OCI-LY3 (cell line): ENCODE results near the gene BZW2.

Experiments used
- H2AFZ ChIP-seq: fragments of 200-600, 300-600 bp; shearing (Covaris generic); 2 replicates; pipeline ENCODE4 v1.6.0; 2014; ENCODE audit warnings: antibody characterized with exemption, low read depth, low read length
- H3K27ac ChIP-seq: fragments of 200-600, 300-600 bp; sonication (generic); 2 replicates; pipeline ENCODE4 v1.5.1; 2014; ENCODE audit warnings: mild to moderate bottlenecking, low read length, moderate library complexity, mixed read lengths
- H3K27me3 ChIP-seq: fragments of 200-600, 300-600 bp; sonication (generic); 2 replicates; pipeline ENCODE4 v1.6.1; 2014; ENCODE audit warnings: low read depth, low read length, mixed read lengths
- H3K36me3 ChIP-seq: fragments of 200-600, 300-600 bp; sonication (generic); replicated peaks from 2 replicates; pipeline ENCODE3; 2014; ENCODE audit warnings: low read depth, low read length, mixed read lengths
- H3K4me1 ChIP-seq: fragments of 300-600, 200-600 bp; sonication (generic); 2 replicates; pipeline ENCODE4 v1.6.1; 2014; ENCODE audit warnings: low read length, mixed read lengths
- H3K4me2 ChIP-seq: fragments of 200-600, 300-600 bp; sonication (generic); 2 replicates; pipeline ENCODE4 v1.6.1; 2014; ENCODE audit warnings: low read length, mixed read lengths
- H3K4me3 ChIP-seq: fragments of 300-600, 200-600 bp; sonication (generic); 2 replicates; pipeline ENCODE4 v1.5.1; 2014; ENCODE audit warnings: antibody characterized with exemption, mild to moderate bottlenecking, low read length, moderate library complexity
- H3K79me2 ChIP-seq: fragments of 300-600, 200-600 bp; shearing (Covaris generic); 2 replicates; pipeline ENCODE4 v1.6.1; 2014; ENCODE audit warnings: mild to moderate bottlenecking, low read length, mixed read lengths
- H3K9ac ChIP-seq: fragments of 300-600, 200-600 bp; shearing (Covaris generic); 2 replicates; pipeline ENCODE4 v1.6.0; 2014; ENCODE audit warnings: mild to moderate bottlenecking, low read length, moderate library complexity
- H3K9me3 ChIP-seq: fragments of 200-600, 300-600 bp; shearing (Covaris generic); 2 replicates; pipeline ENCODE4 v1.6.1; 2014; ENCODE audit warnings: low read length, mixed read lengths; ENCODE audit not compliant: insufficient read depth
- H4K20me1 ChIP-seq: fragments of 200-600, 300-600 bp; sonication (generic); 2 replicates; pipeline ENCODE4 v1.6.1; 2016; ENCODE audit warnings: low read length, mixed read lengths; ENCODE audit not compliant: insufficient read depth
- CTCF ChIP-seq: fragments of 200-600, 300-600 bp; sonication (generic); IDR thresholded peaks from 2 replicates; pipeline ENCODE4 v1.5.1; 2014; ENCODE audit warnings: antibody characterized with exemption, low read length, low read depth
- EZH2phosphoT487 ChIP-seq: fragments of 200-600 bp; shearing (Covaris generic); IDR thresholded peaks from 2 replicates; pipeline ENCODE4 v1.6.1; 2018; ENCODE audit warnings: antibody characterized with exemption, mixed run types, low read depth

Gene BZW2

GRCh38 chr7:16626388-16626787 is 19.6 kb upstream of the BZW2 start:
- no peaks in the 10 kb centered on the region for H4K20me1 ChIP-seq
- TF ChIP-seq CTCF: no peak
- no peak for TF ChIP-seq EZH2phosphoT487
- H3K4me1 ChIP-seq: no peaks in the 10 kb centered on the region
- H3K4me3 ChIP-seq: no peak overlapping the region
- H3K27ac ChIP-seq: no peak overlapping the region
- no peak overlapping the region for H3K4me2 ChIP-seq
- H3K9ac ChIP-seq: no peak overlapping the region
- H3K36me3 ChIP-seq: no peaks in the 10 kb centered on the region
- H2AFZ ChIP-seq: no peak overlapping the region
- H3K9me3 ChIP-seq: no peaks in the 10 kb centered on the region
- no peaks in the 10 kb centered on the region for H3K27me3 ChIP-seq
- H3K79me2 ChIP-seq: no peaks in the 10 kb centered on the region

- H3K36me3 ChIP-seq: no peaks in the 10 kb centered on the region
- no peaks in the 10 kb centered on the region for H4K20me1 ChIP-seq
- H3K27ac ChIP-seq: no peak overlapping the region
- H3K9me3 ChIP-seq: no peaks in the 10 kb centered on the region
- no peak overlapping the region for H3K4me2 ChIP-seq
- H3K79me2 ChIP-seq: no peaks in the 10 kb centered on the region
- H2AFZ ChIP-seq: no peak overlapping the region
- no peak overlapping the region for H3K9ac ChIP-seq
- no peak overlapping the region for H3K4me3 ChIP-seq
- H3K4me1 ChIP-seq: no peaks in the 10 kb centered on the region
- TF ChIP-seq EZH2phosphoT487: no peak
- TF ChIP-seq CTCF: no peak
- H3K27me3 ChIP-seq: no peaks in the 10 kb centered on the region
Observed at GRCh38 chr7:16627236-16627635, 18.7 kb upstream of the BZW2 start.

- H2AFZ ChIP-seq: no peak overlapping the region
- H3K4me1 ChIP-seq: no peaks in the 10 kb centered on the region
- H3K27ac ChIP-seq: no peak overlapping the region
- no peaks in the 10 kb centered on the region for H3K9me3 ChIP-seq
- no peak overlapping the region for H3K9ac ChIP-seq
- TF ChIP-seq CTCF (no peak), EZH2phosphoT487 (no peak)
- H3K79me2 ChIP-seq: no peaks in the 10 kb centered on the region
- H3K4me2 ChIP-seq: no peak overlapping the region
- no peaks in the 10 kb centered on the region for H4K20me1 ChIP-seq
- H3K36me3 ChIP-seq: no peaks in the 10 kb centered on the region
- H3K4me3 ChIP-seq: no peak overlapping the region
- no peaks in the 10 kb centered on the region for H3K27me3 ChIP-seq
Observed at GRCh38 chr7:16630654-16631053, 15.3 kb upstream of the BZW2 start.

GRCh38 chr7:16634271-16634738 is 11.7 kb upstream of the BZW2 start:
- H3K4me1 ChIP-seq: no peaks in the 10 kb centered on the region
- H3K79me2 ChIP-seq: no peaks in the 10 kb centered on the region
- no peak overlapping the region for H3K4me2 ChIP-seq
- H3K27ac ChIP-seq: no peak overlapping the region
- H3K9me3 ChIP-seq: no peaks in the 10 kb centered on the region
- no peaks in the 10 kb centered on the region for H3K27me3 ChIP-seq
- TF ChIP-seq CTCF (no peak), EZH2phosphoT487 (no peak)
- no peak overlapping the region for H3K4me3 ChIP-seq
- H2AFZ ChIP-seq: no peak overlapping the region
- no peak overlapping the region for H3K9ac ChIP-seq
- no peaks in the 10 kb centered on the region for H3K36me3 ChIP-seq
- no peaks in the 10 kb centered on the region for H4K20me1 ChIP-seq
